CD8-positive, alpha-beta memory T cell (primary cell): ENCODE measurements around the gene HMHB1. TPM values are rescaled to one million over a fixed set of nuclear protein-coding genes. Genes with fewer than 3 reads are reported as not detected.
A peak's percentile ranks its signal among the peaks of the same experiment; 100 is the strongest.

Source experiments
- CTCF ChIA-PET: fragments of 350-600 bp; sonication (Branson Sonifier 250); formaldehyde crosslinking; loops from one replicate; lab custom pipeline; 2021; ENCODE audit warnings: antibody characterized with exemption; lab: Charles Lee
- POLR2A ChIA-PET: fragments of 350-600 bp; sonication (Branson Sonifier 250); formaldehyde crosslinking; loops from one replicate; lab custom pipeline; 2021; ENCODE audit warnings: antibody characterized with exemption; lab: Charles Lee
- DNase-seq, 5 donors: peaks; one replicate each; pipeline versions ENCODE4 v3.0.0 to v3.0.0-alpha.2; 2020 to 2022; ENCODE audit warnings: mixed read lengths in 1 of 5
- H3K27ac ChIP-seq: one replicate; pipeline ENCODE4 v1.7.0; 2013; ENCODE audit warnings: low read depth, mild to moderate bottlenecking, low read length, moderate library complexity
- H3K27me3 ChIP-seq: 2 replicates; pipeline ENCODE4 v1.7.0; 2013; ENCODE audit warnings: low read length, mild to moderate bottlenecking; ENCODE audit not compliant: insufficient read depth, poor library complexity, severe bottlenecking
- H3K36me3 ChIP-seq: 2 replicates; pipeline ENCODE4 v1.7.0; 2013; ENCODE audit warnings: mild to moderate bottlenecking, low read length, moderate library complexity; ENCODE audit not compliant: insufficient read depth
- H3K4me1 ChIP-seq: 2 replicates; pipeline ENCODE4 v1.7.0; 2013; ENCODE audit warnings: mild to moderate bottlenecking, low read length, moderate library complexity; ENCODE audit not compliant: insufficient read depth
- H3K4me3 ChIP-seq: 2 replicates; pipeline ENCODE4 v1.7.0; 2013; ENCODE audit warnings: mild to moderate bottlenecking, low read length
- H3K9me3 ChIP-seq: 2 replicates; pipeline ENCODE4 v1.7.0; 2013; ENCODE audit warnings: mild to moderate bottlenecking, low read length
- H3K27ac Mint-ChIP-seq, 8 donors: one replicate each; pipeline ENCODE4 v1.8.0; 2020 to 2021; ENCODE audit warnings: mixed read lengths in 8 of 8, mild to moderate bottlenecking in 6 of 8, inconsistent platforms in 3 of 8, moderate library complexity in 3 of 8
- H3K27me3 Mint-ChIP-seq, 2 donors: one replicate each; pipeline ENCODE4 v1.8.0; 2020 to 2021; ENCODE audit warnings: mixed read lengths in 2 of 2, mild to moderate bottlenecking in 1 of 2, moderate library complexity in 1 of 2
- H3K36me3 Mint-ChIP-seq, 3 donors: one replicate each; pipeline ENCODE4 v1.8.0; 2020 to 2021; ENCODE audit warnings: mixed read lengths in 3 of 3, inconsistent platforms in 1 of 3, mild to moderate bottlenecking in 1 of 3
- H3K4me1 Mint-ChIP-seq, 3 donors: one replicate each; pipeline ENCODE4 v1.8.0; 2020 to 2021; ENCODE audit warnings: mixed read lengths in 3 of 3, inconsistent platforms in 1 of 3, mild to moderate bottlenecking in 1 of 3
- H3K4me3 Mint-ChIP-seq, 7 donors: one replicate each; pipeline ENCODE4 v1.8.0; 2020 to 2021; ENCODE audit warnings: mixed read lengths in 7 of 7, mild to moderate bottlenecking in 6 of 7, moderate library complexity in 4 of 7, inconsistent platforms in 2 of 7
- H3K9me3 Mint-ChIP-seq, 5 donors: one replicate each; pipeline ENCODE4 v1.8.0; 2020 to 2022; ENCODE audit warnings: mixed read lengths in 5 of 5, mild to moderate bottlenecking in 3 of 5, moderate library complexity in 2 of 5, inconsistent platforms in 1 of 5
- polyA plus RNA-seq: library from polyadenylated mRNA; unstranded; fragments of 300-500 nt; fragmentation: Illumina TruSeq; gene quantifications from one replicate; pipeline ENCODE4 v1.2.3, GENCODE V29; 2021
- total RNA-seq, 2 experiments: library from RNA; stranded (reverse); gene quantifications; one replicate each; pipeline ENCODE4 v1.2.3, GENCODE V29; 2021

The HMHB1 gene
- total and polyA plus RNA-seq, 3 experiments from 2014 or later: not detected

DNA sequence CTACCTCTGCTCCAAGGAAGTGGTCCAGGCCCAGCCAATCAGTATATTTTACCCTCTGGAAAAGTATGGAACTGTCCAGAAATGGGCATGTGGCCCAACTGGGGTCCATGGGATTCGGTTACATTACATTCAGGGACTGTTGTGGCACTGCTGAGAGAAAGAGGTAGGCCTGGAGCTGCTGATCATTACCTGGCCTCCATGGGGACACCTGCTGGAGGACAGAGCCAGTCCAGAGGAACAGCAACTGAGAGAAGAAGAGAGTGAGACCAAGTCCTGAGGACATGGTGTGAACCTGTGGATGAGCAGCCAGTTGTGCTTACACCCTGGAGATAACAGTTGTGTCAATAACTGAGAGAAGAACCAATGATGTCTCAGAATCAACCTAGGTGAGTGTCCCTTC, 48.2 kb downstream of the HMHB1 start:
- no peaks in the 10 kb centered on the region for H3K4me1 ChIP-seq
- H3K36me3 Mint-ChIP-seq: peaks cover 0 to 5% (median 0%) of the 10 kb centered on the region in 3 donors
- H3K27me3 Mint-ChIP-seq: peaks cover 0 to 1% of the 10 kb centered on the region in 2 donors
- H3K27ac Mint-ChIP-seq: no peak overlapping the region
- H3K9me3 ChIP-seq: no peaks in the 10 kb centered on the region
- POLR2A ChIA-PET: no interaction called here
- no peak overlapping the region for H3K4me3 ChIP-seq
- H3K27me3 ChIP-seq: no peaks in the 10 kb centered on the region
- CTCF ChIA-PET: no interaction called here
- peak in 1 of 5 donors; percentile 46 for DNase-seq
- H3K4me1 Mint-ChIP-seq: no peaks in the 10 kb centered on the region
- peaks cover 0 to 5% (median 3%) of the 10 kb centered on the region in 5 donors for H3K9me3 Mint-ChIP-seq
- no peak overlapping the region for H3K4me3 Mint-ChIP-seq
- no peak overlapping the region for H3K27ac ChIP-seq
- no peaks in the 10 kb centered on the region for H3K36me3 ChIP-seq

DNA sequence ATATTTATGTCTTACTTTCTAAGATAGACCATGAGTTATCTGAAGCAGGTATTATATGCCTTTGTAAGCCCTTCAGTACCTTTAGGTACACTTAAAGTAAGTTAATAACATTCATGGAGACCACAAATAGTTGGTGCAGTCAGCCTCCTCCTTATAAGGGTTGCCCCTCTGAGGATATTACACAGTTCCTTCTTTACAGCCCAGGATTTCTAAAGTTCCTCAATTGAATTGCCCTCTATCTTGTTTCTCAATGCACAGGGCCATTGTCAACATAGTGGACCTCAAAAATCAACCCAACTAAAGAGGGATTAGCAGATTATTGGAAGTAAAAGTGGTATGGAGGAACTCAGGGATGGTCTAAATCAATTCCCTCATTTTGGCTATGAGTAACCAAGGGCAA, 50.3 kb downstream of the HMHB1 start:
- H3K27me3 Mint-ChIP-seq: peaks cover 0 to 1% of the 10 kb centered on the region in 2 donors
- H3K4me3 Mint-ChIP-seq: no peak overlapping the region
- ChIA-PET POLR2A (no interaction called here), CTCF (no interaction called here)
- H3K36me3 Mint-ChIP-seq: peaks cover 0 to 5% (median 0%) of the 10 kb centered on the region in 3 donors
- no peaks in the 10 kb centered on the region for H3K4me1 Mint-ChIP-seq
- no peak overlapping the region for H3K4me3 ChIP-seq
- H3K9me3 ChIP-seq: no peaks in the 10 kb centered on the region
- H3K36me3 ChIP-seq: no peaks in the 10 kb centered on the region
- no peak for DNase-seq
- H3K27me3 ChIP-seq: no peaks in the 10 kb centered on the region
- H3K27ac ChIP-seq: no peak overlapping the region
- H3K27ac Mint-ChIP-seq: no peak overlapping the region
- no peaks in the 10 kb centered on the region for H3K9me3 Mint-ChIP-seq
- no peaks in the 10 kb centered on the region for H3K4me1 ChIP-seq

DNA sequence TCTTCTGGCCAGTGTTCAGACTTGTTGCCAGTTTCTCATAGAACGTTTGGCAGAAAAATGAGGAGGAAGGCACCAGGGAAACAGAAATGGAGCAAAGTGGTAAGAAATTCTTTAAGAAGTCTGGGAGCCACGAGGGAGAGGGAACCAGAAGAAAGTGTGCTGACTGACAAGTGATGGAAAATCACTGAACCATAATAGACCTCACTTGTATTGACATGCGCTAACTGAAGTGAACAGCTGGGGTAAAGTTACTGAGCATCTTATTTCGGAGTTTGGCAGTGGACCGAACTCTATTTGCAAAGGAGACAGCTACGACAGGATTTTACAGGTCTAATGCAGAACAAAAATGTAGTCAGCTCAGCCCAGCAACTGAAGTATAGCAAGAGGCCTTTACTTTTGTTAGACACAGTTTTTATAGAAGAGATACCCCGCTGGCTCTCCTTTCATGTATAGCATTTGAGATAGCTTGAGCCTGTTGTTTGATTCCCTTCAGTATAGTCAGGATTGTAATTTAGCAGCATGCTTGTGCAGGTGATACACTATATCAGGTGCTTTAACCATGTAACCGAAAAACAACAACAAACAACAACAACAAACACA, 53.6 kb downstream of the HMHB1 start:
- no peaks in the 10 kb centered on the region for H3K4me1 ChIP-seq
- H3K36me3 ChIP-seq: no peaks in the 10 kb centered on the region
- no peaks in the 10 kb centered on the region for H3K9me3 ChIP-seq
- no peaks in the 10 kb centered on the region for H3K9me3 Mint-ChIP-seq
- no peaks in the 10 kb centered on the region for H3K27me3 ChIP-seq
- ChIA-PET POLR2A (no interaction called here), CTCF (no interaction called here)
- H3K4me3 Mint-ChIP-seq: no peak overlapping the region
- no peak for DNase-seq
- H3K27me3 Mint-ChIP-seq: peaks cover 6 to 7% of the 10 kb centered on the region in 2 donors
- no peak overlapping the region for H3K4me3 ChIP-seq
- no peak overlapping the region for H3K27ac ChIP-seq
- H3K4me1 Mint-ChIP-seq: no peaks in the 10 kb centered on the region
- no peak overlapping the region for H3K27ac Mint-ChIP-seq
- peaks cover 0 to 6% (median 0%) of the 10 kb centered on the region in 3 donors for H3K36me3 Mint-ChIP-seq
